Panc1 (cell line): ENCODE measurements around the gene FBXW8.

Experiments
- CTCF ChIP-seq: fragments of 450-650 bp; IDR thresholded peaks from 2 replicates; pipeline ENCODE4 v1.5.1; 2017; ENCODE audit warnings: mild to moderate bottlenecking
- POLR2AphosphoS5 ChIP-seq: IDR thresholded peaks from 2 replicates; pipeline ENCODE4 v1.6.1; 2012; ENCODE audit warnings: mild to moderate bottlenecking, low read depth, low read length, moderate library complexity

DNA sequence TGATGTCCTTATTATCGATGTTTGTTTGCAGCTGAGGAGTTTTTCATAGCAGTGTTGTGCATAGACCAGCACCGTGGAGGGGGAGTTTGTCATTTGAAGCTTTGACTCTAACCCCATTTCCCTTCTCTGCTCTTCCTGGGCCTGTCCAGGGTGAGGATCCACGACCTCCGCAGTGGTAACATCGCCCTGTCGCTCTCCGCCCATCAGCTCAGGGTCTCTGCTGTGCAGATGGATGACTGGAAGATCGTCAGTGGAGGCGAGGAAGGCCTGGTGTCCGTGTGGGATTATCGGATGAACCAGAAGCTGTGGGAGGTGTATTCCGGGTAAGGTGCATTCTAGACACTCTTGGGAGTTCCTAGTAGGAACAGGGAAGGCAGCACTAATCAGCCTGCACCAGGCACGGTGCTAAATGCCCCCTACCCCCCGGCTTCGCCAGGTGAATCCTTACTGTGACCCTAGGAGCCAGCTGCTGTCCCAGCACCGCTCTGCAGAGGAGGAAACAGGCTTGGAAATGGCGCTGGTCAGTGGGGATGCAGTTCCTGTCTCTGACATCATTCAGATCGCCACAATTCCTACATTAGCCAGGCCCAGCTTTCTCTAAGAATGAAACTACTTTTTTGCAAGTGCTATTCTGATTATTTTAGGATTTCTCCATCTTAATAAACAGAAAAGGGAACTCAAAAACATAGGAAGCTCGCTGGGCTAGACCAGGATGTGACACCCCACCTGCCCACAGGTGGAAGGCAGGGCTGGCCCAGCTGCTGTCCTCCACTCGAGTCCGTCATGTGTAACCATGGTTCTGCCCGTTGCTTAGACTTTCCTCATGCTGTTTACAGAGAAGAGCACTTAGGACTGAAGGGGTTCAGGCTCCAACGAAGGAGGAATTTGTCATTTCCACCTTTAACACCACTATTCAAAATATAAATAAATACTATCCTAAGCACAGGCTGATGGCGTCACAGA, 113.5 kb downstream of the FBXW8 start:
- no peak for TF ChIP-seq CTCF
- TF ChIP-seq POLR2AphosphoS5: no peak
